GM18870 (cell line): ENCODE data around the gene ATRX.
"Not testable (repeated sequence)": the region's sequence is repeated elsewhere in the genome, so short reads cannot be mapped to it uniquely, and the experiment has no call there.

Experiments used
- ATAC-seq: cut with Tn5 transposase; IDR thresholded peaks from one replicate; pipeline ENCODE4 v1.9.1; 2021; ENCODE audit warnings: moderate library complexity; ENCODE audit not compliant: unreplicated experiment

The ATRX gene

GRCh38 chrX:77635373-77635772 lies 150.6 kb downstream of the ATRX start:
- no peak for ATAC-seq

- ATAC-seq = no peak
Observed at GRCh38 chrX:77628294-77629025, 157.6 kb downstream of the ATRX start.

- ATAC-seq = no peak
Observed at GRCh38 chrX:77622672-77623071, 163.3 kb downstream of the ATRX start.

GRCh38 chrX:77622233-77622632 lies 163.8 kb downstream of the ATRX start:
- no peak for ATAC-seq

- ATAC-seq = not testable (repeated sequence)
Observed at GRCh38 chrX:77621453-77621852, 164.6 kb downstream of the ATRX start.

- ATAC-seq = no peak
Observed at GRCh38 chrX:77617206-77617605, 168.8 kb downstream of the ATRX start.

GRCh38 chrX:77603635-77604336 lies 182.2 kb downstream of the ATRX start:
- no peak for ATAC-seq

GRCh38 chrX:77597511-77597910 lies 188.5 kb downstream of the ATRX start:
- no peak for ATAC-seq

GRCh38 chrX:77597090-77597489 lies 188.9 kb downstream of the ATRX start:
- no peak for ATAC-seq

- ATAC-seq = no peak
Observed at GRCh38 chrX:77595848-77596247, 190.2 kb downstream of the ATRX start.

- ATAC-seq = no peak
Observed at GRCh38 chrX:77572322-77572721, 213.7 kb downstream of the ATRX start.

GRCh38 chrX:77565278-77565677 lies 220.7 kb downstream of the ATRX start:
- ATAC-seq = no peak

GRCh38 chrX:77564823-77565222 lies 221.2 kb downstream of the ATRX start:
- ATAC-seq = no peak

- no peak for ATAC-seq
Observed at GRCh38 chrX:77561372-77561771, 224.6 kb downstream of the ATRX start.

GRCh38 chrX:77556276-77556675 lies 229.7 kb downstream of the ATRX start:
- ATAC-seq = no peak

GRCh38 chrX:77548751-77549150 lies 237.3 kb downstream of the ATRX start:
- no peak for ATAC-seq

- ATAC-seq = not testable (repeated sequence)
Observed at GRCh38 chrX:77539778-77540177, 246.2 kb downstream of the ATRX start.

GRCh38 chrX:77531261-77531660 lies 254.8 kb downstream of the ATRX start:
- ATAC-seq = not testable (repeated sequence)

GRCh38 chrX:77528034-77528433 lies 258.0 kb downstream of the ATRX start:
- ATAC-seq = no peak

- no peak for ATAC-seq
Observed at GRCh38 chrX:77527233-77528001, 258.6 kb downstream of the ATRX start.

GRCh38 chrX:77519765-77520164 lies 266.3 kb downstream of the ATRX start:
- no peak for ATAC-seq

- no peak for ATAC-seq
Observed at GRCh38 chrX:77514177-77514576, 271.8 kb downstream of the ATRX start.
